ENCODE results near the gene LIPI.
A peak's percentile ranks its signal among the peaks of the same experiment; 100 is the strongest.
"Not testable (repeated sequence)": the region's sequence is repeated elsewhere in the genome, so short reads cannot be mapped to it uniquely, and the experiment has no call there.

LIPI gene

GRCh38 chr21:14116080-14116481 lies 94.7 kb downstream of the LIPI start:
- DNase-seq (ENCODE audit: low read depth, low spot score), result no peak

- DNase-seq (ENCODE audit: low read depth, low spot score), result no peak
Observed at GRCh38 chr21:14115646-14116045, 95.1 kb downstream of the LIPI start.

- DNase-seq (ENCODE audit: low read depth, low spot score), result no peak
Observed at GRCh38 chr21:14114251-14114650, 96.5 kb downstream of the LIPI start.

GRCh38 chr21:14104564-14104963 lies 106.2 kb downstream of the LIPI start:
- not testable (repeated sequence) for DNase-seq (ENCODE audit: low read depth, low spot score)

- no peak for DNase-seq (ENCODE audit: low read depth, low spot score)
Observed at GRCh38 chr21:14099570-14099969, 111.2 kb downstream of the LIPI start.

GRCh38 chr21:14097881-14098499 lies 112.8 kb downstream of the LIPI start:
- DNase-seq (ENCODE audit: low read depth, low spot score), result no peak

GRCh38 chr21:14096577-14096976 lies 114.2 kb downstream of the LIPI start:
- no peak for DNase-seq (ENCODE audit: low read depth, low spot score)

- DNase-seq (ENCODE audit: low read depth, low spot score), result no peak
Observed at GRCh38 chr21:14096172-14096571, 114.6 kb downstream of the LIPI start.

GRCh38 chr21:14095056-14095455 lies 115.7 kb downstream of the LIPI start:
- no peak for DNase-seq (ENCODE audit: low read depth, low spot score)

GRCh38 chr21:14092834-14093560 lies 117.8 kb downstream of the LIPI start:
- DNase-seq (ENCODE audit: low read depth, low spot score), result no peak

- DNase-seq (ENCODE audit: low read depth, low spot score), result peak; percentile 9
Observed at GRCh38 chr21:14090184-14090583, 120.6 kb downstream of the LIPI start.

- DNase-seq (ENCODE audit: low read depth, low spot score), result no peak
Observed at GRCh38 chr21:14088391-14088790, 122.4 kb downstream of the LIPI start.

- no peak for DNase-seq (ENCODE audit: low read depth, low spot score)
Observed at GRCh38 chr21:14086553-14086952, 124.2 kb downstream of the LIPI start.

GRCh38 chr21:14084701-14085100 lies 126.1 kb downstream of the LIPI start:
- no peak for DNase-seq (ENCODE audit: low read depth, low spot score)

GRCh38 chr21:14084068-14084501 lies 126.7 kb downstream of the LIPI start:
- DNase-seq (ENCODE audit: low read depth, low spot score), result no peak

GRCh38 chr21:14080764-14081096 lies 130.0 kb downstream of the LIPI start:
- no peak for DNase-seq (ENCODE audit: low read depth, low spot score)

- no peak for DNase-seq (ENCODE audit: low read depth, low spot score)
Observed at GRCh38 chr21:14080040-14080763, 130.6 kb downstream of the LIPI start.

GRCh38 chr21:14078746-14079375 lies 131.9 kb downstream of the LIPI start:
- no peak for DNase-seq (ENCODE audit: low read depth, low spot score)

GRCh38 chr21:14076143-14076806 lies 134.5 kb downstream of the LIPI start:
- DNase-seq (ENCODE audit: low read depth, low spot score), result no peak

GRCh38 chr21:14075346-14076142 lies 135.2 kb downstream of the LIPI start:
- DNase-seq (ENCODE audit: low read depth, low spot score), result no peak

GRCh38 chr21:14074177-14074576 lies 136.6 kb downstream of the LIPI start:
- no peak for DNase-seq (ENCODE audit: low read depth, low spot score)
